GM19043 (cell line): ENCODE results near the gene NAPG.
"Not testable (repeated sequence)": the region's sequence is repeated elsewhere in the genome, so short reads cannot be mapped to it uniquely, and the experiment has no call there.

Experiments used
- ATAC-seq: cut with Tn5 transposase; IDR thresholded peaks from one replicate; pipeline ENCODE4 v1.9.1; 2021; ENCODE audit warnings: low read depth; ENCODE audit not compliant: unreplicated experiment

Gene NAPG

GRCh38 chr18:10511236-10511635 is 14.6 kb upstream of the NAPG start:
- no peak for ATAC-seq

DNA sequence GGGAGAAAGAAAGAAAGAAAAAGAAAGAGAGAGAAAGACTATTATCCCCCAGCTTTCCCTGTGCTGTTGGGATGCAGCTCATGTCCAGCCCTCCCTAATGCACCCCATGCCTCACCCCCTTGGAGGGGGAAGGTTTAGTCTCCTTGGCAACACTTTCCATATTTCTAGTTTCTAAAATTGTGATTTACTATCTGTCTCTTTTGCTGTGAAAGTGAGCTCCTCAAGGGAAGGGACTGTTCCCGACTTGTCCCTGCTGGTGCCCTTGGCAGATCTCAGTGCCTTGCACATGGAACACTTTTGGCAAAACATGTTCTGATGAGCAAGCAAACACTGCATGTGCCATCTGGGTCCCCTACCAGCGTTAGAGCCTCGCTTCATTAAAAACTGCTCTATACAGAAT is 11.7 kb upstream of the NAPG start:
- ATAC-seq: no peak

GRCh38 chr18:10514601-10515000 is 11.2 kb upstream of the NAPG start:
- ATAC-seq: no peak

DNA sequence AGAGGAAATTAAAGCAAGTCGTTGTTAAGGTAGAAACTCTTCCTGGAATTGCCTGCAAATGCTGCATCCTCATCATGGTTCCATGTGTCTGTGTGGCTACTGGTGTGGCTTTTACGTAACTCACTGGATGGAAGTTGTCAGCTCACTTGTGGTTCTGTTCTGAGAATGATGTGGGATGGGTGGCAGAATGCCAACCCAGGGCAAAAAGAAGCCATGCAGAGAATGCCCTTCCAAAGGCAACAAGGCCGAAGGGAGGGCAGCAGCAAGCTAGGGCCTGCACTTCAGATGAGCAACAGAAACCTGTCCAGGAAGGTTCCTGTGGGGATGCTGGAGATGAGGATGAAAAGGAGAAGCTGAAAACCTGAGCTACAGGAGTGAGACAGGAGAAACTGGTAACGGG is 10.4 kb upstream of the NAPG start:
- no peak for ATAC-seq

- ATAC-seq: no peak
Measured at GRCh38 chr18:10516078-10516477, 9.7 kb upstream of the NAPG start.

GRCh38 chr18:10518595-10519255 is 7.1 kb upstream of the NAPG start:
- ATAC-seq: no peak

- no peak for ATAC-seq
Measured at GRCh38 chr18:10519366-10519765, 6.5 kb upstream of the NAPG start.

DNA sequence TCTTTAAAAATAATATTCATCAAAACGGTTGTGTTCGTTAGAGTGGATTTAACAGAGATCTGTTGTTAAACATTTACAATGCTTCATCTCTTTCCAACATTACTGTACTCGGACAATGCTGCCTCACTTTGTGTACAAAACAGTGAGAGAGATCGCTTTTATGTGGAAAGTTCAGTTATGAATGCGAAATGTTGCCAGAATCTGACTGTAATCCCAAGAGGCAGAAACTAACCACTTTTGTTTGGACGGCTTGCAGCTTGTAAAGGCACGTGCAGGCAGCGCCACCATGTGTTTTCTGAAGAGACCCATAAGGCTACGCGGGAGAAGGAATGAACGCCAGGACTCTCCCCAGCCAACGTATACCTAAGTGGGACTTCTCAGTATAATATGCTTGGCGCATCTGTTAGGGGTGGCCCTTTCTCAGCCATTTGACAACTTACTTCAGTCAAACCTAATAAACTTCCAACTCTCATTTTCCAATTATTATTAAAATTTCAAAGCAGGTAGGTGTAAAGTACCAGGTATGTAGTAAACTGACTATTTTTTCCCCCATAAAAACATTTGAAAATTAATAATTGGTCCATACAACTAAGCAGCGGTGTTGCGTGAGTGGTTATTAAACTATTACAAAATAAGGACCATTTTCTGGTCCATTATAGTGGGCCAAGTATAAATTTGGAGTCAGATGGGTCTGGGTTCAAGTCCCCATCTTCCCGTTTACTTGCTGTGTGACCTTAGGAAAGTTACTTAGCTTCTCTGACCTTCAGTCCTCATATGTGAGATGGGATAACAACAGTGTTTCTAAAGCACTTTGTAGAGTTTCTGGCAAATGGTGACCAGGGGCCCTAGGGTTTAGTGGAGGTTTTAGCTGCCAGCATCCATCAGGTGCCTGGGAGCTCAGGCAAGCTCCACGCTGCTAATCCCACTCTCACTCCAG is 5.6 kb upstream of the NAPG start:
- ATAC-seq: peak; percentile 76

GRCh38 chr18:10521566-10521965 is 4.3 kb upstream of the NAPG start:
- ATAC-seq: no peak

DNA sequence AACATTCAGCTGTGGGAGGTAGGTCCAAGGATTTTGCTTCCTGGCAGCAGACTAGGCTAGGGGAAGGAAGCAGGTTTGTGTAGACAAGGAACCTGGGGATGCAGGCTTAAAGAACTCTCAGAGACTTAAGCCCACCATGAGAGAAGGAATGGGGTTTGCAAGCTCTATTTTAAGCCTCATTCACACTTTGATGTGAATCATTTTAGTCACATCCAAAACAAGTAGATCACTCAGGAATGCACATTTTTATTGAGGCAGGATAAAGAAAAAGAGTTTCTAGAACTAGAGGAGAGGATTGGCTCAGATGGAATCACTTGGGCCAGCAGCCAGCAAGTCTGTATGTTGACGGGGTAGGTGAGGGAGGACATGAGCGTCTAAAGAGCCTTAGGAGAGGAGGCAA is 3.3 kb upstream of the NAPG start:
- ATAC-seq: no peak

DNA sequence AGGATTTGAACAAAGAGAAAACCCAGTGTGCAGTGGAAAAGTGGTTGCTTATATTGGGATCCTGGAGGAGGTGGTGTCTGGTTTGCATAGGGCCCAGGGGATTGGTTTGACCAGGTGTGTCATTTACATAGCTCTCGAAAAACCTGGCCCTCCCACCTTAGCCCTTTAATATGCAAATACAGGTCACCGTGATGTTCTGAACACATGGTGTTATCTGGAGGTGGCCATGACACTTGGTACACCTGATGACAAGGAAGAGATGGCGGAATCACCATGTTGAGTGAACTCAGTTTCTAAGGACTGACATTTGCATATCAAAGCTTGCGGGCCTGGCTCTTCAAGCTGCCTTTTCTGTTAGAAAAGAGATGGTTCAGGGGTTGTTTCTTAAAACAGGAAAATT is 2.3 kb upstream of the NAPG start:
- ATAC-seq: no peak

- ATAC-seq: no peak
Measured at GRCh38 chr18:10524507-10525370, 1.1 kb upstream of the NAPG start.

DNA sequence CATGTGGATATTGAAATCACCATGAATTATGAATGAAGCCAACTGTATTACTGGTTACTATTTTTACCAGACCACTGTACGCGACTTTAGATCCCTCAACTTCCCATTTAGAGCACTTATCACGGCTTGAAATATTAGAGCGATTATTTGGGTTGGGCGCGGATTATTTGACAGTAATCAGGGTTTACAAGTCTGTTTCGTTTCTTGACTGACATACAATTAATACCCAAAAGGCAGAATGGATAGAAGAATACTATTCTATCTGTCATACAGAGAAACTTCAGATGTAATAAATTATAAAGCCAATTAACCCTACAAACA is 496 bp upstream of the NAPG start:
- ATAC-seq: no peak

- ATAC-seq: peak; percentile 22
Measured at GRCh38 chr18:10526561-10526949, 728 bp downstream of the NAPG start.

DNA sequence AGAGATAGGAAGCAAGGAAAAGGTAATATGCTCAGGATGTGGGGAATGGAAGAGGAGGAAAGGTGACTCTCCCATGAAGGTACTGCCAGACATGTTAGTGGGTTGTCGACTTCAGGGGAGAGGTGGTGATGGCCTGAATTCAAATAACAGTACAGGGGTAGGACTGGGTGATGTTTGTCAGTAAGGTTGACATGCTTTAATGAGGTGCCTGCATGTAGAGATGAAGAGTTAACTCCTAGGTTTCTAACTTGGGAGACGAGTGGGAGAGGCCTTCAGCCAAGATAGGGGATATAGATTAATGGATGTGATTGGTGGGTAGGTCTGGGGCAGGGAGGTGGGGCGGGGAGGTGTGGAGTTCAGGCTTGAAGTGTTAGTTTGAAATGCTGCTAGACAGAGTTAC is 2.6 kb downstream of the NAPG start:
- no peak for ATAC-seq

GRCh38 chr18:10530002-10530401 is 4.2 kb downstream of the NAPG start:
- ATAC-seq: no peak

DNA sequence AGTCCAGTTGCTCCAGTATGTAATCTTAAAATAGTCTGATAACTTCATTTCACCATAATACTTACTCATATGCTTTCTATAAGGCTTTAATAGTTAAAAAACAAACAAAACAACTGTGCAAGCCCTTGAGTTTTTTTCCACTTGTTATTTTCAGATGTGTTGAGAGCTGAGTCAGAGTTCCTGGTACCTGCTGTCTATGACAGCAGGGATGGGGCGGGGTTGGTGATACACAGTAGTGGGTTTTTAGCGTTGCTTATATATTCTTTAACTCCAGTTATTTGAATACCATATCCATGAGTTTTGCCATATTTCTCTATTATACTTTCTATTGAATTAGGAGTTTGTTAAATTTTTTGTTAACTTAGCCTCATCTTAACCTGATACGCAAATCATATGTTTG is 5.0 kb downstream of the NAPG start:
- no peak for ATAC-seq

GRCh38 chr18:10533111-10533510 is 7.3 kb downstream of the NAPG start:
- ATAC-seq: no peak

DNA sequence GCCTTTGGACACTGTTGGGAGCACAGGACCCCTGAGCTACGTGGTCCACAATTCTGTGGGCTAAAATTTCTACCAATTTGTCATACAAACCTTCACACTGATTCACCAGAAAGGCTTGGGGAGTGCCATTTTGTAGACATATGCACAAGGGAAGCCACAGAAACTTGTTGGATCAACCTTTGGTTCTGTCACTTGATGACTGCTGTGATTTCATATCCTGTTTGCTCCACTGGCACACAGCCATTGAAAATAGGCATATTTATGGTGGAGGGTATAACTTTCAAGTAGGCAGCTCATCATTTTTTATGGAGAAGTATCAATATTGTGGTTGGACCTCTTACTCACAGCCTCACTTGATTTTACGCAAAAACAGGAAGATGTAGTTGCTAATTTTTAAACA is 10.5 kb downstream of the NAPG start:
- no peak for ATAC-seq

GRCh38 chr18:10537765-10538164 is 11.9 kb downstream of the NAPG start:
- no peak for ATAC-seq

DNA sequence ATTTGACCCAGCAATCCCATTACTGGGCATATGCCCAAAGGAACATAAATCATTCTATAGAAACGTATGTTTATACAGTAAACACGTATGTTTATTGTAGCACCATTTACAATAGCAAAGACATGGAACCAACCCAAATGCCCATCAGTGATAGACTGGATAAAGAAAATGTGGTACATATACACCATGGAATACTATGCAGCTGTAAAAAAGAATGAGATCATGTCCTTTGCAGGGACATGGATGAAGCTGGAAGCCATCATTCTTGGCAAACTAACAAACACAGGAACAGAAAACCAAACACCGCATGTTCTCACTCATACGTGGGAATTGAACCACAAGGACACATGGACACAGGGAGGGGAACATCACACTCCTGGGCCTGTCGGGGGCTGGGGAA is 13.3 kb downstream of the NAPG start:
- ATAC-seq: not testable (repeated sequence)
